HepG2 (cell line): ENCODE data around the gene AUP1. TPM values are rescaled to one million over a fixed set of nuclear protein-coding genes. Genes with fewer than 3 reads are reported as not detected.

ENCODE experiments used
- AKAP8 ChIP-seq: sonication (generic); formaldehyde crosslinking; IDR thresholded peaks from 2 replicates; pipeline ENCODE4 v1.5.1; 2020; ENCODE audit warnings: mild to moderate bottlenecking, missing genetic modification reagents
- ARID2 ChIP-seq: sonication (generic); formaldehyde crosslinking; IDR thresholded peaks from 2 replicates; pipeline ENCODE4 v1.8.1; 2022; ENCODE audit warnings: mild to moderate bottlenecking, missing genetic modification reagents, borderline replicate concordance
- BORCS8-MEF2B ChIP-seq: sonication (generic); formaldehyde crosslinking; IDR thresholded peaks from 2 replicates; pipeline ENCODE4 v1.8.0; 2022; ENCODE audit warnings: mild to moderate bottlenecking, missing genetic modification reagents
- CBX5 ChIP-seq: sonication (generic); formaldehyde crosslinking; IDR thresholded peaks from 2 replicates; pipeline ENCODE4 v1.4.0; 2020; ENCODE audit warnings: missing genetic modification reagents, borderline replicate concordance
- GZF1 ChIP-seq: sonication (generic); formaldehyde crosslinking; IDR thresholded peaks from 2 replicates; pipeline ENCODE4 v1.5.1; 2020; ENCODE audit warnings: mild to moderate bottlenecking, missing genetic modification reagents
- HNRNPK ChIP-seq: fragments of 200-400 bp; formaldehyde crosslinking; IDR thresholded peaks from 2 replicates; pipeline ENCODE4 v1.6.1; 2018; ENCODE audit warnings: low read length, low read depth, moderate library complexity, mild to moderate bottlenecking; ENCODE audit not compliant: poor library complexity, severe bottlenecking
- KAT8 ChIP-seq: IDR thresholded peaks from 2 replicates; pipeline ENCODE4 v1.6.1; 2016; ENCODE audit warnings: missing genetic modification reagents, missing compliant biosample characterization
- KLF15 ChIP-seq: sonication (generic); formaldehyde crosslinking; IDR thresholded peaks from 2 replicates; pipeline ENCODE4 v1.8.1; 2023; ENCODE audit warnings: borderline replicate concordance, mild to moderate bottlenecking, inconsistent platforms, missing genetic modification reagents, mixed read lengths
- KLF6 ChIP-seq: IDR thresholded peaks from 2 replicates; pipeline ENCODE4 v1.8.0; 2016; ENCODE audit warnings: missing biosample characterization, missing genetic modification reagents
- SNAPC2 ChIP-seq: sonication (generic); formaldehyde crosslinking; IDR thresholded peaks from 2 replicates; pipeline ENCODE4 v1.8.1; 2022; ENCODE audit warnings: mild to moderate bottlenecking, missing genetic modification reagents
- SOX13 ChIP-seq, 3 experiments: fragments of 450-650 bp in 1 of 3; sonication (generic) in 1 of 3; formaldehyde crosslinking in 1 of 3; IDR thresholded peaks in 2 of 3; conservative IDR thresholded peaks in 1 of 3; 2 replicates each; pipeline versions ENCODE4 v1.5.0 to v1.6.1; 2016 to 2020; ENCODE audit warnings: antibody characterized with exemption in 1 of 3, mild to moderate bottlenecking in 1 of 3, missing compliant biosample characterization in 1 of 3, missing genetic modification reagents in 1 of 3, moderate library complexity in 1 of 3
- TCF7 ChIP-seq: sonication (generic); IDR thresholded peaks from 2 replicates; pipeline ENCODE4 v1.6.1; 2016; ENCODE audit warnings: antibody characterized with exemption, low read depth
- TGIF2 ChIP-seq: IDR thresholded peaks from 2 replicates; pipeline ENCODE4 v1.6.1; 2016; ENCODE audit warnings: control low read depth, missing compliant biosample characterization
- ZBTB1 ChIP-seq: sonication (generic); formaldehyde crosslinking; IDR thresholded peaks from 2 replicates; pipeline ENCODE4 v1.4.0; 2020; ENCODE audit warnings: missing genetic modification reagents, borderline replicate concordance
- ZBTB3 ChIP-seq: sonication (generic); formaldehyde crosslinking; IDR thresholded peaks from 2 replicates; pipeline ENCODE4 v1.4.0; 2020; ENCODE audit warnings: low read depth, mild to moderate bottlenecking, moderate library complexity, missing genetic modification reagents, borderline replicate concordance
- ZNF232 ChIP-seq: sonication (generic); formaldehyde crosslinking; IDR thresholded peaks from 2 replicates; pipeline ENCODE4 v1.4.0; 2020; ENCODE audit warnings: missing genetic modification reagents, borderline replicate concordance
- ZNF431 ChIP-seq: sonication (generic); formaldehyde crosslinking; IDR thresholded peaks from 2 replicates; pipeline ENCODE4 v1.9.0; 2022; ENCODE audit warnings: missing genetic modification reagents, low read depth, mild to moderate bottlenecking, borderline replicate concordance
- ZNF605 ChIP-seq: sonication (generic); formaldehyde crosslinking; IDR thresholded peaks from 2 replicates; pipeline ENCODE4 v1.8.0; 2022; ENCODE audit warnings: mild to moderate bottlenecking, missing genetic modification reagents
- ZNF766 ChIP-seq: sonication (generic); formaldehyde crosslinking; IDR thresholded peaks from 2 replicates; pipeline ENCODE4 v1.5.0; 2020; ENCODE audit warnings: missing genetic modification reagents, borderline replicate concordance
- ZSCAN31 ChIP-seq: sonication (generic); formaldehyde crosslinking; IDR thresholded peaks from 2 replicates; pipeline ENCODE4 v1.5.0; 2020; ENCODE audit warnings: low read depth, mild to moderate bottlenecking, missing genetic modification reagents
- polyA plus RNA-seq, 8 experiments: library from polyadenylated mRNA; depleted of rRNA in 3 of 8; stranded (reverse) in 7 of 8; unstranded in 1 of 8; fragments of >200 nt; fragmentation: Illumina TruSeq in 4 of 8; extraction: Trizol in 4 of 8; gene quantifications; 2 replicates each; pipeline versions ENCODE4 v1.2.1 to v1.2.3, GENCODE V29; 2011 to 2016; ENCODE audit warnings: low read depth in 4 of 8, missing spikeins in 1 of 8, mixed read lengths in 1 of 8; ENCODE audit not compliant: insufficient read depth in 1 of 8
- total RNA-seq, 5 experiments: library from RNA; depleted of rRNA; stranded (reverse); fragments of >200 nt; fragmentation: Illumina TruSeq; extraction: Trizol; gene quantifications; 2 replicates each; pipeline ENCODE4 v1.2.3, GENCODE V29; 2016; ENCODE audit warnings: low read depth in 1 of 5
- TF ChIP-seq, protein P1 (sequence below): IDR thresholded peaks from 2 replicates; pipeline ENCODE4 v1.6.1; 2016
- TF ChIP-seq, protein P2 (sequence below): sonication (generic); formaldehyde crosslinking; IDR thresholded peaks from 2 replicates; pipeline ENCODE4 v1.5.0; 2020; ENCODE audit warnings: missing genetic modification reagents
- TF ChIP-seq, protein P3 (sequence below): sonication (generic); formaldehyde crosslinking; IDR thresholded peaks from 2 replicates; pipeline ENCODE4 v1.4.0; 2020; ENCODE audit warnings: missing genetic modification reagents

The AUP1 gene
- total and polyA plus RNA-seq, 2 of the 13 experiments (the other 11 are each of a cell fraction or from before 2014, with no cell fraction given) = 174 to 267 TPM

DNA sequence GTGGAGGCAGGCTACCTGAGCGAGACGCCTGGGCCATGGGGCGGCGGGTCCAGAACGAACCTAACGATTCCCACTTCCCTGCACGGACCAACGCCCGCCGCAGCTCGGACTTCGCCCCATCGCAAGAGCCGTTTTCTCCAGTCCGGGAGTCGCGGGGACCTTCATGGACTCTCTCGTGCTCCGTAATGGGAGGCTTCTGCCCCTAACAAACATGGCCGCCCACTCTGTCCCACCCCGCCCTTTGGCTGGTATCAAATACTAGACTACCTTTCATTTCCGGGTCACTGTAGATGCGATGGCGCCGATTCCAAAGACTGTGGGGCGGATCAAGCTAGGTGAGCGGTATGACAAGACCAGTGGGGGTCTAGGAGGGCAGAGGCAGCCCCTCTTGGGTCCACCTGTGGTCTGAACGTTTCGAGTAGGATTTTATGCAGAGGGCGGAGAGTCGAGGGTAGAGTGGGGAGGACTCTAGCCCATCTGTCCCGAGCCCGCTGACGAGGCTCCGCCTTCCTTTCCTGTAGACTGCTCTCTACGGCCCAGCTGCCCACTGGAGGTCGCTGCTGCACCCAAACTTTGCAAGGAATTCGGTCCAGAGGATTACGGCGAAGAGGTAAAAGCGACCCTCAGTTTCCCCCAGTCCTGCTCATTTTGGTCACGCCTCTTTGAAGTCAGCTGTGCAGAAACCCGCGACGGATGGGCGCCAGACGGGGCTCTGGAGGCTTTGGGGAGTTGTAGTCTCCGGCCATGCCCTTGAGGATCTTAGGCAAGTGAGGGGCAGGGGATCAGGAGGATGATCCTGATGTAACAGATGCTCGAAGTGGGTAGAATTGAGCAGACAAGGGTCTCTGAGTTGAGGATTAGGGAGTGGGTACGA lies 46.5 kb downstream of the AUP1 start, which contains the start of the genes CCDC142 and TTC31 (continued):
- TF ChIP-seq ZNF605 (peak; percentile 98), SNAPC2 (CRISPR knock-in tag) (peak; percentile 86; the same call in 1 of the 2 replicates), HNRNPK (no peak), TGIF2 (peak; percentile 84), ZSCAN31 (CRISPR knock-in tag) (peak; percentile 48; the same call in 1 of the 2 replicates), KLF15 (CRISPR knock-in tag) (peak; percentile 68; the same call in 1 of the 2 replicates), KLF6 (peak; percentile 78; the same call in 1 of the 2 replicates), SOX13 (IDR thresholded peaks at IDR 0.05) (peak; percentile 51; the same call in 1 of the 2 replicates), SOX13 (CRISPR knock-in tag; conservative IDR thresholded peaks at IDR 0.05 in 1 of 2, IDR thresholded peaks at IDR 0.05 in 1 of 2) (peak in 1 of 2 experiments; percentile 48; a peak in 1 of 4 replicates), ZNF232 (no peak; the same call in 1 of the 2 replicates), CBX5 (peak; percentile 76; the same call in 1 of the 2 replicates), ZNF766 (CRISPR knock-in tag) (peak; percentile 58; the same call in 1 of the 2 replicates), TCF7 (0 out of 2 replicates have a peak, but pooled peaks have one; percentile 32), ZBTB1 (CRISPR knock-in tag) (no peak), GZF1 (peak; percentile 77), AKAP8 (CRISPR knock-in tag) (peak; percentile 48; the same call in 1 of the 2 replicates), ZBTB3 (0 out of 2 replicates have a peak, but pooled peaks have one; percentile 68), KAT8 (CRISPR knock-in tag) (peak; percentile 98), ZNF431 (peak; percentile 75; the same call in 1 of the 2 replicates), ARID2 (CRISPR knock-in tag) (peak; percentile 90), BORCS8-MEF2B (CRISPR knock-in tag) (peak; percentile 79)
- TF ChIP-seq, protein P1, sequence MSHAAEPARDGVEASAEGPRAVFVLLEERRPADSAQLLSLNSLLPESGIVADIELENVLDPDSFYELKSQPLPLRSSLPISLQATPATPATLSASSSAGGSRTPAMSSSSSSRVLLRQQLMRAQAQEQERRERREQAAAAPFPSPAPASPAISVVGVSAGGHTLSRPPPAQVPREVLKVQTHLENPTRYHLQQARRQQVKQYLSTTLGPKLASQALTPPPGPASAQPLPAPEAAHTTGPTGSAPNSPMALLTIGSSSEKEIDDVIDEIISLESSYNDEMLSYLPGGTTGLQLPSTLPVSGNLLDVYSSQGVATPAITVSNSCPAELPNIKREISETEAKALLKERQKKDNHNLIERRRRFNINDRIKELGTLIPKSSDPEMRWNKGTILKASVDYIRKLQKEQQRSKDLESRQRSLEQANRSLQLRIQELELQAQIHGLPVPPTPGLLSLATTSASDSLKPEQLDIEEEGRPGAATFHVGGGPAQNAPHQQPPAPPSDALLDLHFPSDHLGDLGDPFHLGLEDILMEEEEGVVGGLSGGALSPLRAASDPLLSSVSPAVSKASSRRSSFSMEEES (CRISPR knock-in tag) = no peak
- TF ChIP-seq, protein P2, sequence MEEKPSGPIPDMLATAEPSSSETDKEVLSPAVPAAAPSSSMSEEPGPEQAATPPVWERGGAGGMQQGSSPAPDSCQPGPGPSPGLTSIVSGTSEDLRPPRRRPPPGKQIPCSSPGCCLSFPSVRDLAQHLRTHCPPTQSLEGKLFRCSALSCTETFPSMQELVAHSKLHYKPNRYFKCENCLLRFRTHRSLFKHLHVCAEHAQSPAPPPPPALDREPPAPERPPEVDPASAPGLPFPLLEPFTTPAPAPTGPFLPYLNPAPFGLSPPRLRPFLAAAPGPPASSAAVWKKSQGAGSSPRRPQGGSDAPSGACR (CRISPR knock-in tag) = peak; percentile 96
- TF ChIP-seq, protein P3, sequence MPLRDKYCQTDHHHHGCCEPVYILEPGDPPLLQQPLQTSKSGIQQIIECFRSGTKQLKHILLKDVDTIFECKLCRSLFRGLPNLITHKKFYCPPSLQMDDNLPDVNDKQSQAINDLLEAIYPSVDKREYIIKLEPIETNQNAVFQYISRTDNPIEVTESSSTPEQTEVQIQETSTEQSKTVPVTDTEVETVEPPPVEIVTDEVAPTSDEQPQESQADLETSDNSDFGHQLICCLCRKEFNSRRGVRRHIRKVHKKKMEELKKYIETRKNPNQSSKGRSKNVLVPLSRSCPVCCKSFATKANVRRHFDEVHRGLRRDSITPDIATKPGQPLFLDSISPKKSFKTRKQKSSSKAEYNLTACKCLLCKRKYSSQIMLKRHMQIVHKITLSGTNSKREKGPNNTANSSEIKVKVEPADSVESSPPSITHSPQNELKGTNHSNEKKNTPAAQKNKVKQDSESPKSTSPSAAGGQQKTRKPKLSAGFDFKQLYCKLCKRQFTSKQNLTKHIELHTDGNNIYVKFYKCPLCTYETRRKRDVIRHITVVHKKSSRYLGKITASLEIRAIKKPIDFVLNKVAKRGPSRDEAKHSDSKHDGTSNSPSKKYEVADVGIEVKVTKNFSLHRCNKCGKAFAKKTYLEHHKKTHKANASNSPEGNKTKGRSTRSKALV = peak; percentile 19; the same call in 1 of the 2 replicates
